NCI-H524 (cell line): ENCODE data around the gene UPK1A.
"Not testable (repeated sequence)": the region's sequence is repeated elsewhere in the genome, so short reads cannot be mapped to it uniquely, and the experiment has no call there.

Source experiments
- DNase-seq, 2 experiments: peaks; one replicate each; lab custom pipeline; 2025; lab: John Stamatoyannopoulos, UW

Gene UPK1A

DNA sequence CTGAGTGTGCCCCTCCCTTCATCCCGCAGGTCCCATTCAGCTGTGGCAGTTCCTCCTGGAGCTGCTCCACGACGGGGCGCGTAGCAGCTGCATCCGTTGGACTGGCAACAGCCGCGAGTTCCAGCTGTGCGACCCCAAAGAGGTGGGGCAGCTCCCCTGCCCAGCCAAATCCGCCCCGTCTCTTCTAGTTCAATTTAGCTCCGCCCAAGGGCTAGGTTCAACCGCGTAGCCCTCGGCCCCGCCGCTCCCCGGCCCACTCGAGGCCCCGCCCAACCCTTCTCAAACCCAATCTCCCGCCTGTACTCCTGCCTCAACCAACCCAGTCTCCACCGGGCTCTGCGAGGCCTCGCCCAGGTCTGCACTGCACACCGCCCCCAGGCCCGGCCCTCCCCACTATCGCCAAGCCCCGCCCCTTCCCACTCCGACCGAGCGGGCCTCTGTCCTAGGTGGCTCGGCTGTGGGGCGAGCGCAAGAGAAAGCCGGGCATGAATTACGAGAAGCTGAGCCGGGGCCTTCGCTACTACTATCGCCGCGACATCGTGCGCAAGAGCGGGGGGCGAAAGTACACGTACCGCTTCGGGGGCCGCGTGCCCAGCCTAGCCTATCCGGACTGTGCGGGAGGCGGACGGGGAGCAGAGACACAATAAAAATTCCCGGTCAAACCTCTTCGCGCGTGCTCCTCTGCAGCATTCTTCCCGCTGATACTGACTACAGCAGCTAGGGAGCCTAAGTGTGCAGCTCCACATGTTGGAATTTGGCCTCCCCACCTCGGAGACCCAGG is 21.9 kb upstream of the UPK1A start:
- peak; percentile 77 to 84 for DNase-seq

GRCh38 chr19:35644987-35645679 is 21.2 kb upstream of the UPK1A start:
- peak in 1 of 2 experiments; percentile 34 for DNase-seq

- no peak for DNase-seq
These were observed 20.4 kb upstream of the UPK1A start for GRCh38 chr19:35645680-35646511.

DNA sequence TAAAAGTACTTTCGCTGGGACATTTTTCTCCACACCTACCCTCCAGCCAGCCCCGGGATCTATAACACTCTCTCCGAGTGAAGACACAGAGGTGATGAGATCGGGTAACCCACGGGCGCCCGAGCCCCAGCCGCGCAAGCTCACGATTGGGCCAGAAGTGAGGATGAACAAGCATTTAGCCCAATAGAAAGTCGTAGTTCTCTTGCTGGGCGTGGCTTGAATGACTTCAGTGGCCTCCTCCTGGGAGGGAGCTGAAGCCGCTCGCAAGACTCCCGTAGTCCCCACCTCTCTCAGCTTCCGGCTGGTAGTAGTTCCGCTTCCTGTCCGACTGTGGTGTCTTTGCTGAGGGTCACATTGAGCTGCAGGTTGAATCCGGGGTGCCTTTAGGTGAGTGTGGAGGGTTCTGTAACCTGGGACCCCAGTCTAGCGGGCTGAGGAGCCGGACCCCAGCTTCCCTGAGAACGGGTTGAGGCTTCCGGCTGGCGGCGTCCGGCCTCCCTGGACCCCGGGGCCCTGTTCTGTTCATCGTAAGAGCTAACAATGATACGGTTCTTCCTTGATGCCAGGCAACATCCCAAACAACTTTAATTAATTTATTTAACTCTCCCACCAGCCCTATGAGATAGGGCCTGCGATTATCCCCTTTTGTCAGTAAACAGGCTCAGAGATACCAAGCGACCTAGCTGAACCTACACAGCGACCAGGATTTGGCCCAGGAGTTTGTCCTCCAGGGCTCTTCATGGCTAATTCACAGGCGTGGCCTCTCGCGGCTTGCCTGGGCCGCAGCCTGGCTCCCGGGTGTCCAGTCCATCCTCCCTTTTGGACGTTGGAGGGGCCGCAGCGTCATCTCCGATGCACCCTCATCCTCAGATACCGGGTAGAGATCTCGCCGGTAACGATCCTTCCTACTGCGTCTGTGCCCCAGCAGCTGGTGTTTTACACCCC is 18.0 kb upstream of the UPK1A start, which contains the start of gene COX6B1:
Gene COX6B1, plus strand, starts transcription at position 307 of the 945 bp plus-strand sequence. CDS start 2,921 bp downstream, outside the sequence.
- DNase-seq, result peak; percentile 98 to 99

DNA sequence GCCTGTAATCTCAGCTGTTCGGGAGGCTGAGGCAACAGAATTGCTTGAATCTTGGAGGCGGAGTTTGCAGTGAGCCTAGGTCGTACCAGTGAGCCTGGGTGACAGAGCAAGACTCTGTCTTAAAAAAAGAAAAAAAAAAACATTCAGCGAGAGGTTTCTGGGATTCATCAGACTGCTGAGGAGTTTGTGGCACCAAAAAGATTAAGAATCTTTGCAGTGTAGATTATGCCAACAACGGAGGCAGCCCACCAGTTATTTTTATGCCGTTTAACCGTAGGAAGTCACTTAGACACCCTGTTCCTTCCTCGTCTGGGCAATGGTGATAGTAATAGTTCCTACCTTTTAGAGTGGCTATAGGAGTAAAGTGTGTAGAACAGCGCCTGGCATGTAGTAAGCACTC is 15.7 kb upstream of the UPK1A start:
- no peak for DNase-seq

GRCh38 chr19:35654828-35655227 is 11.5 kb upstream of the UPK1A start:
- DNase-seq, result not testable (repeated sequence)

- DNase-seq, result no peak
These were observed 10.7 kb upstream of the UPK1A start for GRCh38 chr19:35655600-35655999.

- no peak for DNase-seq
These were observed 9.6 kb upstream of the UPK1A start for GRCh38 chr19:35656700-35657099.

- no peak for DNase-seq
These were observed 8.2 kb upstream of the UPK1A start for GRCh38 chr19:35657904-35658700.

DNA sequence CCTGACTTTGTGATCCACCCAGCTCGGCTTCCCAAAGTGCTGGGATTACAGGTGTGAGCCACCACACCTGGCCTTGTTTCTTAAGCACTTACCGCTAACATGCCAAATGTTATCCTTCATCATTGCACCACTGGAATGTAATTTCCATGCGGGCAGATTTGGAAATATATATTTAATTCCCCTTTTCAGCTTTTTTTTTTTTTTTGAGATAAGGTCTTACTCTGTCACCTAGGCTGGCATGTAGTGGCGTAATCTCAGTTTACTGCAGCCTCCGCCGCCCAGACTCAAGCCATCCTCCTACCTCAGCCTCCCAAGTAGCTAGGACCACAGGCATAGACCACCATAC is 4.3 kb upstream of the UPK1A start:
- no peak for DNase-seq

DNA sequence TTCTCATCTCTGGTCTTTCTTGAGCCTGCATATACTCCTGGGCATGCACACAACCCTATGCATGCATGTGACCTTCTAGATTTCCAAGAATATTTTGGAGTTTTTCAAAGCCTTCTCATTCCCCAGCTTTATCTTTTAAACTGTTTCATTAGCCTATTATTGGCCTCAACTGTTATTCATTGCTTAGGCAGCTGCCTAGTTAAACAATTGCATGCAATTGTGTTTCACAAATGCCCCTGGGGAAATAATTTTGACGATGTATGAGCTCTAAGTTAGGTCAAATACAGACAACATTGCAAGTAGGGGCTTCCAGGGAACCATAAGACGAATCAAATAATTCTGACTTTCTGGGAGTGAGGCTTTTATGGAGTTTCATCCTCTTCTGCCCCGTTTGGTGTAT is 2.3 kb upstream of the UPK1A start:
- no peak for DNase-seq

- no peak for DNase-seq
These were observed 1.2 kb upstream of the UPK1A start for GRCh38 chr19:35665157-35665556.

DNA sequence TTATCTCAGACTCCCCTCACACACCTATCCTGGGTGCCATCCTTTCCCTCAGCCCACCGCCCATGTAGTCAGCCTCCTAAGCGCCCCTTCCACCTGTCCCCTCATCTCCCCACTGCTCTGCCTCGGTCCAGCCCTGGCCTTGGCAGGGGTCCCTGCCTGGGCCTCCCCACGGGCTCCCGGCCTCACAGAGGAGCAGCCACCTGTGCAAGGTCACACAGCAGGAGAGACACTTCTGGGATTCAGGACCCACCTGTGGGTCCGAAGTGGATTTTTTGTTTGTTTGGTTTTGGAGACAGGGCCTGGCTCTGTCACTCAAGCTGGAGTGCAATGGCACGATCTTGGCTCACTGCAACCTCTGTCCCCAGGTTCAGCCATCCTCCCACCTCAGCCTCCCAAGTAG is 713 bp upstream of the UPK1A start:
- DNase-seq, result no peak

GRCh38 chr19:35669566-35669965 is 3.2 kb downstream of the UPK1A start:
- no peak for DNase-seq

- peak in 1 of 2 experiments; percentile 40 for DNase-seq
These were observed 3.7 kb downstream of the UPK1A start for GRCh38 chr19:35669974-35670373.

DNA sequence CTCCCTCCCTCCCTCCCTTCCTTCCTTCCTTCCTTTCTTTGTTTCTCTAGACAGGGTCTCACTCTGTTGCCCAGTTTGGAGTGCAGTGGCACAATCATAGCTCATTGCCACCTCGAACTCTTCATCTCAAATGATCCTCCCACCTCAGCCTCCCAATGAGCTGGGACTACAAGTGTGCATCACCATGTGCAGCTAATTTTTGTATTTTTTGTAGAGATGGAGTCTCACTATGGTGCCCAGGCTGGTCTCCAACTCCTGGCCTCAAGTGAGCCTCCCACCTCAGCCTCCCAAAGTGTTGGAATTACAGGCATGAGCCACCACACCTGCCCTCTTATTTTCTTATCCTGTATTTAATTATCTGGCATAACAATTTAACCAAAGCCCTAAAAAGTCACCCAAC is 4.4 kb downstream of the UPK1A start:
- no peak for DNase-seq

DNA sequence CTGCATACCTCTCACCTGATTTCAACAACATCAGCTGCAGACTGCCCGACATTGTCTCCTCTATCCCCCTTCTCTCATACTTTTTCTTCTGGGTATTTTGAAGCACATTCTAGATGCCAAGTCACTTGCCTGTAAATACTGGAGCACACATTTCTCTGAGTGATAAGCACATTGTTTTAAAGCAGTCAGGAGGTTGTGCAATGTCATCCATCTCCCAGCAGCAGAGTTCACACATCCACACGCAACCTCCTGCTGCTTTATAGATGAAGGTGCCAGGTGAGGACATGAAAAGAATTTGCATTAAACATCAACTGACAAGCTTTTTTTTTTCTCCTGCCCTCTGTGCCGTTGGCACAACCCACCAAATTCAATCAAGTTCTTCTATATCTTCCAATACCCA is 5.5 kb downstream of the UPK1A start:
- no peak for DNase-seq

GRCh38 chr19:35673121-35673804 is 6.9 kb downstream of the UPK1A start:
- DNase-seq, result peak in 1 of 2 experiments; percentile 13

DNA sequence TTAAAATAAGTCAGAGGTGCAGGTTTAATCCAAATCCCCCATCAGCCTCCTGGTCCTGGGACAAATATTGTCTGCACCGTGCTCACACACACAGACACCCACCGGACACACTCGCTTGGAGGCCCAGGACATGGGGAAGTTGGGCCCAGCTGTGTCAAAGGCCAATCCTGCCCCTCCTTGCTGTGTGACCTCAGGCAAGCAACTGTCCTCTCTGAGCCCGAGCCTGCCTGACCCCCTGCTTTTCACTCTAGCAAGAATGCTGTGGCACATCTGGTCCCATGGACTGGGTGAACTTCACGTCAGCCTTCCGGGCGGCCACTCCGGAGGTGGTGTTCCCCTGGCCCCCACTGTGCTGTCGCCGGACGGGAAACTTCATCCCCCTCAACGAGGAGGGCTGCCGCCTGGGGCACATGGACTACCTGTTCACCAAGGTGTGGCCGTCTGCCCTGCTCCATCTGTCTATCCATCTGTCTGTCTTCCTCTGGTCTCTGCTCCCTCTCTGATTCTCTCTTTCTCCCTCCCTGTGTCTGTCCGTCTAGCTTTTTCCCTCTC is 9.3 kb downstream of the UPK1A start:
- no peak for DNase-seq

DNA sequence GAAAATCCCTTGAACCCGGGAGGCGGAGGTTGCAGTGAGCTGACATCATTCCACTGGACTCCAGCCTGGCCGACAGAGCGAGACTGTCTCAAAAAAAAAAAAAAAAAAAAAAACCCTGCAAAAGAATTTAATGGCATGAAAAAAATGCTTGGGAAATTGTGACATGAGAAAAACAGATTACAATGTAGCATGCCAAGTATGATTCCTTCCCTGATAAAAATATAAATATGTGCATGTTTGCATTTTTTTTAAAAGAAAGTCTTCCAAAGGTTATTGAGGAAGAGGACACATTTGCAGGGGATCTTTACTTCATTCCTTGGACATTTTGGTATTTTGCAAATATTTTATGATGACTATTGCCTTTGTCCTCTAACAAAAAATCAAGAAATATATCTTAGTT is 23.5 kb downstream of the UPK1A start:
- DNase-seq, result no peak
